ENCODE results near the gene GZMM. TPM values are rescaled to one million over a fixed set of nuclear protein-coding genes. Genes with fewer than 3 reads are reported as not detected.

The GZMM gene
- total and polyA plus RNA-seq, 2 experiments from 2014 or later: not detected

GRCh38 chr19:574658-575526 is 31.0 kb downstream of the GZMM start:
- TF ChIP-seq EZH2 (IDR thresholded peaks at IDR 0.05; ENCODE audit: insufficient read depth, poor library complexity, severe bottlenecking): no peak
- TF ChIP-seq EZH2phosphoT487 (IDR thresholded peaks at IDR 0.05; ENCODE audit: insufficient read depth, low read depth): no peak
- Histone ChIP-seq H3K4me1 (ENCODE audit: insufficient read depth) (peaks cover 30% of the 10 kb centered on the region), H3K9ac (peak overlapping the region; percentile 63), H2AFZ (no peak overlapping the region), H3K27ac (peak overlapping the region; percentile 44), H3K4me3 (peak overlapping the region; percentile 64), H3F3A (ENCODE audit: insufficient read depth) (peaks cover 4% of the 10 kb centered on the region; the same call in 1 of the 2 replicates), H3K79me2 (ENCODE audit: insufficient read depth) (peaks cover 73% of the 10 kb centered on the region), H3K9me2 (ENCODE audit: insufficient read depth) (no peaks in the 10 kb centered on the region), H3K27me3 (replicated peaks; ENCODE audit: insufficient read depth) (no peaks in the 10 kb centered on the region), H3K4me2 (ENCODE audit: unreplicated experiment) (peak overlapping the region; percentile 98), H3K36me3 (ENCODE audit: low read depth) (no peaks in the 10 kb centered on the region), H3K9me3 (ENCODE audit: low read depth) (no peaks in the 10 kb centered on the region), H4K20me1 (ENCODE audit: insufficient read depth) (no peaks in the 10 kb centered on the region)
- 25 to 32% methylated on average over 22 to 32 of the region's 32 CpGs for WGBS, 2 experiments (ENCODE audit: low coverage in 1 of 2, low lambda C conversion rate in 2 of 2, missing lambda C conversion rate in 2 of 2)
- in situ Hi-C loops (cut with MboI): no loop called here
- peak; percentile 68 for DNase-seq

- Histone ChIP-seq H3K27me3 (replicated peaks; ENCODE audit: insufficient read depth) (no peaks in the 10 kb centered on the region), H3K4me1 (ENCODE audit: insufficient read depth) (peaks cover 30% of the 10 kb centered on the region), H3K4me2 (ENCODE audit: unreplicated experiment) (peak overlapping the region; percentile 98), H4K20me1 (ENCODE audit: insufficient read depth) (no peaks in the 10 kb centered on the region), H3F3A (ENCODE audit: insufficient read depth) (peaks cover 4% of the 10 kb centered on the region; the same call in 1 of the 2 replicates), H3K36me3 (ENCODE audit: low read depth) (no peaks in the 10 kb centered on the region), H3K9me3 (ENCODE audit: low read depth) (no peaks in the 10 kb centered on the region), H3K79me2 (ENCODE audit: insufficient read depth) (peaks cover 82% of the 10 kb centered on the region), H3K4me3 (peak overlapping the region; percentile 64), H3K27ac (peak overlapping the region; percentile 44), H3K9ac (peak overlapping the region; percentile 63), H3K9me2 (ENCODE audit: insufficient read depth) (no peaks in the 10 kb centered on the region), H2AFZ (no peak overlapping the region)
- TF ChIP-seq EZH2phosphoT487 (IDR thresholded peaks at IDR 0.05; ENCODE audit: insufficient read depth, low read depth) (no peak), EZH2 (IDR thresholded peaks at IDR 0.05; ENCODE audit: insufficient read depth, poor library complexity, severe bottlenecking) (no peak)
- DNase-seq: peak; percentile 88
- WGBS, 2 experiments (ENCODE audit: low coverage in 1 of 2, low lambda C conversion rate in 2 of 2, missing lambda C conversion rate in 2 of 2): 42 to 47% methylated on average over 35 to 38 of the region's 38 CpGs
- in situ Hi-C loops (cut with MboI): no loop called here
Measured at GRCh38 chr19:575527-576506, 32.0 kb downstream of the GZMM start.

- H3K4me3 ChIP-seq: no peak overlapping the region
- H4K20me1 ChIP-seq (ENCODE audit: insufficient read depth): no peaks in the 10 kb centered on the region
- in situ Hi-C loops (cut with MboI): no loop called here
- peaks cover 93% of the 10 kb centered on the region for H3K79me2 ChIP-seq (ENCODE audit: insufficient read depth)
- no peaks in the 10 kb centered on the region for H3K9me3 ChIP-seq (ENCODE audit: low read depth)
- no peak for DNase-seq
- H3K27ac ChIP-seq: 0 out of 2 replicates have a peak overlapping the region, but pooled peaks have one; percentile 26
- no peaks in the 10 kb centered on the region for H3K27me3 ChIP-seq (replicated peaks; ENCODE audit: insufficient read depth)
- WGBS, 2 experiments (ENCODE audit: low coverage in 1 of 2, low lambda C conversion rate in 2 of 2, missing lambda C conversion rate in 2 of 2): 89 to 90% methylated on average over 26 to 28 of the region's 28 CpGs
- no peak overlapping the region for H2AFZ ChIP-seq
- no peaks in the 10 kb centered on the region for H3F3A ChIP-seq (ENCODE audit: insufficient read depth)
- TF ChIP-seq EZH2 (IDR thresholded peaks at IDR 0.05; ENCODE audit: insufficient read depth, poor library complexity, severe bottlenecking) (no peak), EZH2phosphoT487 (IDR thresholded peaks at IDR 0.05; ENCODE audit: insufficient read depth, low read depth) (no peak)
- H3K9ac ChIP-seq: peak overlapping the region; percentile 30; the same call in 1 of the 2 replicates
- H3K4me2 ChIP-seq (ENCODE audit: unreplicated experiment): no peak overlapping the region
- no peaks in the 10 kb centered on the region for H3K9me2 ChIP-seq (ENCODE audit: insufficient read depth)
- H3K36me3 ChIP-seq (ENCODE audit: low read depth): no peaks in the 10 kb centered on the region; the same call in 1 of the 2 replicates
- H3K4me1 ChIP-seq (ENCODE audit: insufficient read depth): peaks cover 27% of the 10 kb centered on the region
Measured at GRCh38 chr19:576768-577438, 33.0 kb downstream of the GZMM start.
